CD8-positive, alpha-beta memory T cell (primary cell): ENCODE measurements around the gene IMPG1. TPM values are rescaled to one million over a fixed set of nuclear protein-coding genes. Genes with fewer than 3 reads are reported as not detected.

Experiments
- CTCF ChIA-PET: fragments of 350-600 bp; sonication (Branson Sonifier 250); formaldehyde crosslinking; loops from one replicate; lab custom pipeline; 2021; ENCODE audit warnings: antibody characterized with exemption; lab: Charles Lee
- POLR2A ChIA-PET: fragments of 350-600 bp; sonication (Branson Sonifier 250); formaldehyde crosslinking; loops from one replicate; lab custom pipeline; 2021; ENCODE audit warnings: antibody characterized with exemption; lab: Charles Lee
- DNase-seq, 5 donors: peaks; one replicate each; pipeline versions ENCODE4 v3.0.0 to v3.0.0-alpha.2; 2020 to 2022; ENCODE audit warnings: mixed read lengths in 1 of 5
- H3K27ac ChIP-seq: one replicate; pipeline ENCODE4 v1.7.0; 2013; ENCODE audit warnings: low read depth, mild to moderate bottlenecking, low read length, moderate library complexity
- H3K27me3 ChIP-seq: 2 replicates; pipeline ENCODE4 v1.7.0; 2013; ENCODE audit warnings: low read length, mild to moderate bottlenecking; ENCODE audit not compliant: insufficient read depth, poor library complexity, severe bottlenecking
- H3K36me3 ChIP-seq: 2 replicates; pipeline ENCODE4 v1.7.0; 2013; ENCODE audit warnings: mild to moderate bottlenecking, low read length, moderate library complexity; ENCODE audit not compliant: insufficient read depth
- H3K4me1 ChIP-seq: 2 replicates; pipeline ENCODE4 v1.7.0; 2013; ENCODE audit warnings: mild to moderate bottlenecking, low read length, moderate library complexity; ENCODE audit not compliant: insufficient read depth
- H3K4me3 ChIP-seq: 2 replicates; pipeline ENCODE4 v1.7.0; 2013; ENCODE audit warnings: mild to moderate bottlenecking, low read length
- H3K9me3 ChIP-seq: 2 replicates; pipeline ENCODE4 v1.7.0; 2013; ENCODE audit warnings: mild to moderate bottlenecking, low read length
- H3K27ac Mint-ChIP-seq, 8 donors: one replicate each; pipeline ENCODE4 v1.8.0; 2020 to 2021; ENCODE audit warnings: mixed read lengths in 8 of 8, mild to moderate bottlenecking in 6 of 8, inconsistent platforms in 3 of 8, moderate library complexity in 3 of 8
- H3K27me3 Mint-ChIP-seq, 2 donors: one replicate each; pipeline ENCODE4 v1.8.0; 2020 to 2021; ENCODE audit warnings: mixed read lengths in 2 of 2, mild to moderate bottlenecking in 1 of 2, moderate library complexity in 1 of 2
- H3K36me3 Mint-ChIP-seq, 3 donors: one replicate each; pipeline ENCODE4 v1.8.0; 2020 to 2021; ENCODE audit warnings: mixed read lengths in 3 of 3, inconsistent platforms in 1 of 3, mild to moderate bottlenecking in 1 of 3
- H3K4me1 Mint-ChIP-seq, 3 donors: one replicate each; pipeline ENCODE4 v1.8.0; 2020 to 2021; ENCODE audit warnings: mixed read lengths in 3 of 3, inconsistent platforms in 1 of 3, mild to moderate bottlenecking in 1 of 3
- H3K4me3 Mint-ChIP-seq, 7 donors: one replicate each; pipeline ENCODE4 v1.8.0; 2020 to 2021; ENCODE audit warnings: mixed read lengths in 7 of 7, mild to moderate bottlenecking in 6 of 7, moderate library complexity in 4 of 7, inconsistent platforms in 2 of 7
- H3K9me3 Mint-ChIP-seq, 5 donors: one replicate each; pipeline ENCODE4 v1.8.0; 2020 to 2022; ENCODE audit warnings: mixed read lengths in 5 of 5, mild to moderate bottlenecking in 3 of 5, moderate library complexity in 2 of 5, inconsistent platforms in 1 of 5
- polyA plus RNA-seq: library from polyadenylated mRNA; unstranded; fragments of 300-500 nt; fragmentation: Illumina TruSeq; gene quantifications from one replicate; pipeline ENCODE4 v1.2.3, GENCODE V29; 2021
- total RNA-seq, 2 experiments: library from RNA; stranded (reverse); gene quantifications; one replicate each; pipeline ENCODE4 v1.2.3, GENCODE V29; 2021

Gene IMPG1
- total and polyA plus RNA-seq, 3 experiments from 2014 or later, result not detected

DNA sequence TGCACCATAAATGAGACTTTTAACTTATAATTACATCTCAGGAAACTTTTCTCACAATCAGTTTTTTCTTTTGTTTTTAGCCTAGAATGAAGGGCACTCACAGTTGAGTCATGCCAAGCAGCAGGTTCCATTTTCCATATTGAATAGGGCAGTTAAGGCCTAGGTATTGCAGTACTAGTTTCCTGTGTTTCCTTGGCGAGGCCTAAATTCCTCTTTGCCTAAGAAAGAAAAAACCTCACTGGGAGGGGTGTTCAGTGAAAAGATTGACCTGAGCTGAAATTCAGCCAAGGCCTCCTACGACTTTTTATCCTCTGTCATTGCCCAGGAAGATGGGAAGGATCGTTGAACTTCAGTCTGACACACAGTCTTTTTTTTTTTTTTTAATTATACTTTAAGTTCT lies 85.5 kb downstream of the IMPG1 start:
- ChIA-PET POLR2A (no interaction called here), CTCF (no interaction called here)
- no peak overlapping the region for H3K27ac Mint-ChIP-seq
- no peaks in the 10 kb centered on the region for H3K36me3 Mint-ChIP-seq
- H3K4me1 ChIP-seq, result no peaks in the 10 kb centered on the region
- H3K4me3 ChIP-seq, result no peak overlapping the region
- H3K27me3 ChIP-seq, result no peaks in the 10 kb centered on the region
- H3K27me3 Mint-ChIP-seq, result peaks cover 0 to 3% of the 10 kb centered on the region in 2 donors
- H3K4me3 Mint-ChIP-seq, result no peak overlapping the region
- H3K36me3 ChIP-seq, result no peaks in the 10 kb centered on the region
- no peak overlapping the region for H3K27ac ChIP-seq
- peaks cover 0 to 2% (median 0%) of the 10 kb centered on the region in 5 donors for H3K9me3 Mint-ChIP-seq
- no peaks in the 10 kb centered on the region for H3K4me1 Mint-ChIP-seq
- no peak for DNase-seq
- H3K9me3 ChIP-seq, result no peaks in the 10 kb centered on the region

DNA sequence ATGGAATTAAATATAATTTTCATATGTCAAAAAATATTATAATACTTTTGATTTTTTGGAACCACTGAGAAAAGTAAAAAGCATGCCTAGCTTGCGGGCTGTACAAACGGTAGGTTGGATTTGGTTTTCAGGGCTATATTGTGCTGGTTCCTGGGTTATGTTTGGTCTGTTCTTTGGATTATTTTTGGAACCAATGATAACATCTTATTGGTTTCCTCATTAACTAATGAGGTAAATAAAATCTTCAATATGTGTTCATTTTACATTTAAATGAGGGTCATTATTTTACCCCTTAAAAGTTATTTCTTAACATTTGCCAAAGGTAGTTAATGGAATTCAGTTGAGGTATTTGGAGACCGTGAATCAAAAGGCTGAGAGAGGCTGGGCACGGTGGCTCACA lies 96.6 kb downstream of the IMPG1 start:
- H3K4me3 Mint-ChIP-seq, result no peak overlapping the region
- CTCF ChIA-PET, result no interaction called here

DNA sequence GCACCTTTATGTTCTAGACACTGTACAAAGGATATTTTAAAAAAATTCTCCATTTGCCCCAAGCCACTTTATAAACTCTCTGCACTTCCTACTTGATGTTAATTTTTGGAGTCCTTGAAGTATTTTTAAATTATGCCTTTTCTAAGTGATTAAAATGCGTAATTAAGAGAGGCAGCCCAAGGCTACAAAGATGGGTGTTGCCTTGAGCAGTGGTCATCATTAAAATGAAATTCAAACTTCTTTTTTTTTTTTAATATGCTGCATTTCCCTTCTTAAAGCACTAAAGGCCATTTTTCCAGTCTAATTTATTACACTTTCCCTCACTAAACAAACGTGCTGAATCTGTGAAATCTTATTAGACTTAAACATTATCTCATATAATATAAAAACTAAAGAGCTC lies 102.4 kb downstream of the IMPG1 start:
- Mint-ChIP-seq H3K27me3 (peaks cover 0 to 10% of the 10 kb centered on the region in 2 donors), H3K4me1 (no peaks in the 10 kb centered on the region), H3K9me3 (peaks cover 0 to 9% (median 0%) of the 10 kb centered on the region in 5 donors), H3K4me3 (no peak overlapping the region), H3K27ac (no peak overlapping the region), H3K36me3 (no peaks in the 10 kb centered on the region)
- Histone ChIP-seq H3K4me3 (no peak overlapping the region), H3K27me3 (no peaks in the 10 kb centered on the region), H3K9me3 (no peaks in the 10 kb centered on the region), H3K4me1 (no peaks in the 10 kb centered on the region), H3K36me3 (no peaks in the 10 kb centered on the region), H3K27ac (no peak overlapping the region)
- DNase-seq, result no peak
- ChIA-PET CTCF (no interaction called here), POLR2A (no interaction called here)

More for the DNA sequence above, 96.6 kb downstream of the IMPG1 start:
- H3K4me3 ChIP-seq, result no peak overlapping the region
- no peaks in the 10 kb centered on the region for H3K27me3 ChIP-seq
- Mint-ChIP-seq H3K9me3 (peaks cover 0 to 10% (median 0%) of the 10 kb centered on the region in 5 donors), H3K4me1 (no peaks in the 10 kb centered on the region), H3K27ac (no peak overlapping the region), H3K27me3 (peaks cover 0 to 8% of the 10 kb centered on the region in 2 donors), H3K36me3 (no peaks in the 10 kb centered on the region)
- H3K4me1 ChIP-seq, result no peaks in the 10 kb centered on the region
- H3K27ac ChIP-seq, result no peak overlapping the region
- no peaks in the 10 kb centered on the region for H3K9me3 ChIP-seq
- no peaks in the 10 kb centered on the region for H3K36me3 ChIP-seq
- POLR2A ChIA-PET, result no interaction called here
- DNase-seq, result no peak

DNA sequence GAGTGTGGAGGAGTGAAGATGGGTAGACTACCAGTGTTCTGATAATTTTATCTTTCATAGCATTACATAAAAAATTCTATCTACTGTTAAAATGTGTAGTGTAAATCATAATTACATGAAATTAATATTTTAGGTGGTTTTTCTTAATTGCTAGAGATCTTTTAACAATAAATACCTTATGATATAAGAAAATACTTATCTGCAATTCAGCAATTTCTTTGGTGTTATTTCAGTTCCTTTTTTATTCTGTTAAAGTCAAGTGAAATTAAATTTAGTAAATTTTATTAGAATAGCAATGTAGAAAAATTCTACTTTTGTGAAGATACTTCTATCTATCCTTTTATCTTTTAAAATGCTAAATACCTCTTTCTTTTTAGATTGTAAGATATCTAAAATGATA lies 104.3 kb downstream of the IMPG1 start:
- POLR2A ChIA-PET, result no interaction called here
- H3K36me3 ChIP-seq, result no peaks in the 10 kb centered on the region

DNA sequence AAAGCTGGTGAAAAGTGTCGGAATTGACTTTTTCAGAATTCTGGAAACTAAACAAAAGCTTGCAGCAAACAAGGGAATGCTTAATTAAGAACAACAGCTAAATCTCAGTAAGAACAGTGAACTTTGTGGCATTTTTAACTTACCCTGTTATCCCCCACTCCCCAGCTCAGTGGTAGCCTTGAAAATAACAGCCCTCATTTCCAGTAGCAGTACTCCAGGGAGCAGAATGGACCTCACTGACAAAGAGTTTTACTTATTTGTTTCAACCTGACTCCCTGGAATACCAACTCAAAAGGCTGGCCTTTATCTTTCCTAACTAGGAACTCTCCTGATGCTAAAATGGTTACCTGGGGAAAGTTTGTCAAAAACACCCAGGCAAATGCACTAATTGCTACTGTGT lies 108.9 kb downstream of the IMPG1 start:
- Mint-ChIP-seq H3K4me3 (no peak overlapping the region), H3K27me3 (peaks cover 3 to 11% of the 10 kb centered on the region in 2 donors), H3K9me3 (peaks cover 0 to 6% (median 0%) of the 10 kb centered on the region in 5 donors), H3K36me3 (no peaks in the 10 kb centered on the region), H3K27ac (no peak overlapping the region), H3K4me1 (no peaks in the 10 kb centered on the region)
- no peak for DNase-seq
- POLR2A ChIA-PET, result no interaction called here
- Histone ChIP-seq H3K9me3 (no peaks in the 10 kb centered on the region), H3K4me1 (no peaks in the 10 kb centered on the region), H3K4me3 (no peak overlapping the region), H3K27me3 (no peaks in the 10 kb centered on the region), H3K36me3 (no peaks in the 10 kb centered on the region), H3K27ac (no peak overlapping the region)
- CTCF ChIA-PET, result no interaction called here

More for the DNA sequence above, 104.3 kb downstream of the IMPG1 start:
- Histone ChIP-seq H3K9me3 (no peaks in the 10 kb centered on the region), H3K27me3 (no peaks in the 10 kb centered on the region), H3K4me1 (no peaks in the 10 kb centered on the region), H3K4me3 (no peak overlapping the region), H3K27ac (no peak overlapping the region)
- DNase-seq, result no peak
- peaks cover 0 to 9% (median 0%) of the 10 kb centered on the region in 5 donors for H3K9me3 Mint-ChIP-seq
- H3K36me3 Mint-ChIP-seq, result no peaks in the 10 kb centered on the region
- no peaks in the 10 kb centered on the region for H3K4me1 Mint-ChIP-seq
- H3K4me3 Mint-ChIP-seq, result no peak overlapping the region
- CTCF ChIA-PET, result no interaction called here
- no peak overlapping the region for H3K27ac Mint-ChIP-seq
- H3K27me3 Mint-ChIP-seq, result peaks cover 0 to 3% of the 10 kb centered on the region in 2 donors

DNA sequence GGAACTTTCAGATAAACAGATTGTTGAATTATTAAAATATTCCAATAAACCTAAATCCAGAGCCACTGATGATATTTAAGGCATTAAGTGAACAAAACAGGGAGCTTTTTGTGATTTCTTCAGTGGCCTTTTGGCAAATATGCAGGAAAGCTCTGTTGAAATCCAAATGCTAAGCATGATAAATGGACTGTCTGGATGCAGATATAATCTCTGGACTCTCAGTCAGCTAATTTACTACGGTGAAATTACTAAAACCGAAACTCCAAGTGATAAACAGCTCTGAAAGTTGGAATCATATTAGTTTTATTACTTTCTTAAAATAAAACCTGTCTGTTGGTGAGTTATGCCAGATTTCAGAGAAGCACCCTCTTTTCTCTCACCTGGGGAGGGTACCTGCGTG lies 120.3 kb downstream of the IMPG1 start:
- ChIA-PET CTCF (interaction anchor here (0.9 to 1.1 kb wide), 2 partner anchors 10 to 11 kb away, joined by 3 read pairs; no protein-coding TSS in a partner anchor), POLR2A (no interaction called here)
- Mint-ChIP-seq H3K36me3 (no peaks in the 10 kb centered on the region), H3K4me3 (no peak overlapping the region), H3K9me3 (peaks cover 0 to 3% (median 0%) of the 10 kb centered on the region in 5 donors), H3K27ac (no peak overlapping the region), H3K4me1 (no peaks in the 10 kb centered on the region), H3K27me3 (peaks cover 13% of the 10 kb centered on the region in 2 donors)
- Histone ChIP-seq H3K9me3 (no peaks in the 10 kb centered on the region), H3K4me1 (no peaks in the 10 kb centered on the region), H3K36me3 (no peaks in the 10 kb centered on the region), H3K4me3 (no peak overlapping the region), H3K27ac (no peak overlapping the region), H3K27me3 (no peaks in the 10 kb centered on the region)
- no peak for DNase-seq

DNA sequence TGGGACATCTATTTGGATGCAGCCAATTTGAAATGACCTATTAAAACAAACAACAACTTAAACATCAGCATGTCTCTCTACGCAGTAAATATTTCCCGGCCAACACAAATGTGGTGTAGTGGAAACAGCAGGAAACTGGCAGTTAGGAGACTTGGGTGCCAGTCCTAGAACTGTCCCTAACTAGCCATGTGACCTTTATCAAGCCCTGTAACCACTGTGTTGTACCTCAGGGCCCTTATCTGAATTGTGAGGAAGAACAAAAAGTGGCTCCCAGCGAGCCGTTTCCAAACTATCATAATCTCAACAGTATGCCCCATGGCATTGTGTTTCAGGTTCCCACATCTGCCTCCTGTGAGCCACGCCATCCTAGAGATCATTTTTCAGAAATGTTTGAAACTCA lies 124.5 kb downstream of the IMPG1 start:
- ChIA-PET POLR2A (no interaction called here), CTCF (no interaction called here)
- no peaks in the 10 kb centered on the region for H3K36me3 Mint-ChIP-seq
- H3K27me3 Mint-ChIP-seq, result peaks cover 7 to 19% of the 10 kb centered on the region in 2 donors
- H3K4me1 ChIP-seq, result no peaks in the 10 kb centered on the region
- H3K36me3 ChIP-seq, result no peaks in the 10 kb centered on the region
- no peaks in the 10 kb centered on the region for H3K4me1 Mint-ChIP-seq
- no peaks in the 10 kb centered on the region for H3K9me3 Mint-ChIP-seq
- no peak overlapping the region for H3K27ac ChIP-seq
- no peaks in the 10 kb centered on the region for H3K27me3 ChIP-seq
- DNase-seq, result no peak
- no peaks in the 10 kb centered on the region for H3K9me3 ChIP-seq
- H3K4me3 ChIP-seq, result no peak overlapping the region
- no peak overlapping the region for H3K27ac Mint-ChIP-seq
- no peak overlapping the region for H3K4me3 Mint-ChIP-seq

DNA sequence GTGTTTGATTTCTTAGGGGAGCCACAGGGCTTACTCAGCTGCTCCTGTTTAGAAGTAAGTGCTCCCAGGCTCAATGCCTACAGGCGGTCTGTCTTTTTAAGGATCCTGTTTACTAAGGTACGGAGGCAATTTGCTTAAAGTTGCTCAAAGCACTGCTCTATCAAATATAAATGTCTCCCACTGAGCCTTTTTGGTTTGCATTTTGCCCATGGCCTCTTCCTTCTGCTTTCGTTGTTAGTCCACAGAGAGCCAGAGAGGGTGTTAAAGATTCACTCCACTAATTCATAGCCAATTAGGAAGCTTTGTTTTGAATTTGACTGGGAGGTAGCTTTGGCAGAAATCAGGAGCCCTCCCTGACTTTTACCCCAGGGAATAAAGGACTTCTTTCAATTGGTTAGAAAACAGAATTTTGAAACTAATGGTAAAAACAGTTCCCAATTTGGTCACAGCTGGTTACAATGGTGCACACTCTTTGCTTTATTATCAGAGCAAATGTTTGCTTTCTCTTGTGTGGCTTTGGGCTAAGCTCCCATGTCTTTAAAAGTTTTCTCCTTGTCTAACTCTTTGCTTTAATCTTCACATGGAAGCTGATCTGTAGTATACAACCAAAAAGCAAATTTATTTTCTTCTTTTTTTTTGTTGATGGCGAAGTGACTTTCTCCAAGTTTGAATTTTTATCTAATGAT lies 126.2 kb downstream of the IMPG1 start:
- no peaks in the 10 kb centered on the region for H3K9me3 ChIP-seq
- Mint-ChIP-seq H3K9me3 (no peaks in the 10 kb centered on the region), H3K27ac (no peak overlapping the region), H3K4me1 (no peaks in the 10 kb centered on the region), H3K36me3 (no peaks in the 10 kb centered on the region), H3K27me3 (peaks cover 7 to 19% of the 10 kb centered on the region in 2 donors), H3K4me3 (no peak overlapping the region)
- no peak overlapping the region for H3K27ac ChIP-seq
- ChIA-PET POLR2A (no interaction called here), CTCF (no interaction called here)
- H3K36me3 ChIP-seq, result no peaks in the 10 kb centered on the region
- no peak for DNase-seq
- no peaks in the 10 kb centered on the region for H3K4me1 ChIP-seq
- H3K4me3 ChIP-seq, result no peak overlapping the region
- no peaks in the 10 kb centered on the region for H3K27me3 ChIP-seq
